GM21447 (cell line): ENCODE results near the gene PALMD.

Source experiments
- ATAC-seq: cut with Tn5 transposase; IDR thresholded peaks from one replicate; pipeline ENCODE4 v1.9.1; 2021; ENCODE audit not compliant: unreplicated experiment

Gene PALMD

DNA sequence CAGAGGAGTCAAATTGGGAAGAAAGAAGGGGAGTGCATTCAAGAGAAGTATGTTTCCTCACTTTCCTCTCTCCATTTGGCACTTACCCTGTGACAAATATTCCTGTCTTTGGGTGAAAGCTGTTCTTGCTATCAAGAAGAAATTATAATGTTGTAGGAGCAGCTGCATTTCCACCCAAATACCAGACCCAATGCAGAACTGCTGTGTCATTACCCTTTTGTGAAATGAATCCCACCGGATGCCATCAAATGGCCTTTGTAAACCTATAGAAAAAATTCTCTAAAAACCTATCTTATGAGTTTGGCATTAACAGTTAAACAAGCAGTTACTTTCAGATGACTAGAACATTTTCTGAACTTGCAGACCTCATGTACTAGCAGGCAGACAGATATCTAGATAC, 16.7 kb upstream of the PALMD start:
- no peak for ATAC-seq

- ATAC-seq: no peak
Measured at GRCh38 chr1:99634971-99635624, 10.8 kb upstream of the PALMD start.

DNA sequence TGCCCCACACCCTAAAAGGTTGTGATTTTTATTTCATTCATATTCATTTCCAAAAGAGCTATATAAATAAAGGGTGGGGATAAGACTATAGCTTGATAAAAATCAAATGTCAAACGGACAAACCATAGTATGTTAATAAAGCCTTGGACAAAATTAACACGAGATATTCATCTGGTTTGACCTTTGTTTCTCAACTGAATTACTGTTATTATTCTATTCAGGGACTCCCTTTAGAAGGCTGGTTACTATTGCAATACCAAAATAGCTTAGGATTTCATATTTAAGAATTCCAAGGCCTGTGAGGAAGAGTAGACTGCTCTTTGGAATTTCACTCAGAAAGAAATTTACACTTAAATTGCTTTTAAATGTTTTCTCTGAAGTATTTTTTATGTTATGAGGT, 10.2 kb upstream of the PALMD start:
- no peak for ATAC-seq

GRCh38 chr1:99636647-99637175, 9.2 kb upstream of the PALMD start:
- ATAC-seq: no peak

GRCh38 chr1:99638853-99639252, 7.1 kb upstream of the PALMD start:
- no peak for ATAC-seq

DNA sequence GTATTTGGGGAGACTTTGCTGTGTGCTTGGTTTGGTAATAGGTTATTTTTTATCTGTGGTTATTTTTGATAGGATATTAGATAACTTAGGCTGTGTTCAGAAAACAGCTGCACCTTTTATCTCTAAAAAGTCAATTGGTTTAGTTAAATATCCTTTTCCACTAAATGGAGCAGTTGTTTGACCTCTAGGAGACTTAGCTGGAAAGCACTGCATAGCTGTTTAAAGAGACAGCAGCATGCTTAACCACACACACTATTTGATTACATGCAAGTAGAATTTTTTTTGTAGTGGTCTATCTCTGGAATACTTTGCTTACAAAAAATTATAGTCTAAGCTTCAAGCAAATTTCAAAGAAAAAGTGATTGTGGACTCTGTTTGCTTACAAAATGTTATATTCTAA, 6.5 kb upstream of the PALMD start:
- ATAC-seq: no peak

GRCh38 chr1:99639945-99640344, 6.0 kb upstream of the PALMD start:
- ATAC-seq: no peak

- no peak for ATAC-seq
Measured at GRCh38 chr1:99640672-99641071, 5.2 kb upstream of the PALMD start.

- ATAC-seq: no peak
Measured at GRCh38 chr1:99641558-99641957, 4.4 kb upstream of the PALMD start.

GRCh38 chr1:99642053-99642452, 3.9 kb upstream of the PALMD start:
- no peak for ATAC-seq

- no peak for ATAC-seq
Measured at GRCh38 chr1:99643021-99643779, 2.7 kb upstream of the PALMD start.

DNA sequence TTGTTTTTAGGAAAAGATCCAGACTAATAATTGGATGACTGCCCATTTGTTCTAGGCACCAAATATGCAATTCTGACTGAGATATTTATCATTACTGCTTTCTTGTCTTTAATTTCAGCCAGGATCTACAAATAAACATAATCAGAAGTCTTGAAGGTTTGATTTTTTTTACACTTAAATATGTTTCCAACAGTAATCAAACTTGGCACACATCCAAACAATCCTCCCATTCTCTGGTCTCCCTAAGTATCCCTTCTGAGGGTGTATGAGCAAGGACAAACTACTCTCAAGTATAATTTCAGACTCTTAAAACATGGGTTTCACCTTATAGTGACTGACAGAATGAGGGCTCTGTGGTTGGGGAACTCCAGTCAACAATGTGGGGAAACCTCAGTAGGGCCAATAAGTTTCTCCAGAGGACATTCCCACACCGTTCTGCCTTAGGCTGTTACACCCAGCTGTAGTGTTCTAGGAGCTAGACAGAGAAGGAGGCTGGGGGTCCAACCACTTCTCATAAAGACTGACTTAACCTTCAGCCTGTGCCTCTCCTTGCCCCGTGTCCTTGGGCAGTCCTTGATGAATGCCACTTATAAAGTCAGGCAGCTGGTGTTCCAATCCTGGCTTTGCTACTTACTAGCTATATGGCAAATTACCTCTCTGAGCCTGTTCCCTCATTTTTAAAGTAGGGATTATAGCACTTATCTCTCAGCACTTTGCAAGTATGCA, 1.5 kb upstream of the PALMD start:
- no peak for ATAC-seq

DNA sequence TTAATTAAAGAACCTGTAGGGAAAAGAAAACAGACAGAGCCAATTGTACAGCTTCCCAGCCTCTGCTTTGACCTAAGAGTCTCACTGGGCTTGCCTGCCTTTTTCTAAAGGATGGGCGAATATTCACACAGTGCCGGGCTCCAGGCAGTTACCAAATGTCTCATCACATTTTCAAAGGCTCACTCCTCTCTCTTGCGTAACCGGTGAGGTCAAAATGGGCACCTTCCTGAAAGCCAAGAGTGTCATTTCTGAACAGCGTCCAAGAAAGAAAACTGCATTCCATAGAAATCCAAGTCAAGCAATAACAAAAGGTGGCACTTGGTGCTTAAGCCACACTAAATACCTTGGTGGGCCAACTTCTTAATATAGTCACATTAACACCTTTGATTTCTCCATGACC, 710 bp upstream of the PALMD start:
- no peak for ATAC-seq

DNA sequence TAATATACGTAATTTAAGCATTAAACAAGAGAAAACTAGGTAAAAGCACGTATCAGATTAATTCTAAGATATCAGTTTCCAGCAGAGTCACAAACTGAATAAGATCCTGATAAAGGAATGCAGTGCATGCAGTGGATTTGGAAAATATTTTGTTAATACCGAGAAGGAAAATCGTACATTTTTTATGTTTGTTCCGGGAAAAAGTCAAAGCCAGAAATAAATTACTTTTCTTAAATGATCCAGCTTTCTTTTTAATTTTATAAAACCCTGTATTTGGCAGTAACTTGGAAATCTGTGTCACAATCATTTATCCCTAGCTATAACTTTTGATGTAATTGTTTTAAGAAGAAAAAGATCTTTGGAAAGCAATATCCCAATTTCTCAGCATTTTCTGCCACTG, 955 bp downstream of the PALMD start:
- ATAC-seq: no peak

DNA sequence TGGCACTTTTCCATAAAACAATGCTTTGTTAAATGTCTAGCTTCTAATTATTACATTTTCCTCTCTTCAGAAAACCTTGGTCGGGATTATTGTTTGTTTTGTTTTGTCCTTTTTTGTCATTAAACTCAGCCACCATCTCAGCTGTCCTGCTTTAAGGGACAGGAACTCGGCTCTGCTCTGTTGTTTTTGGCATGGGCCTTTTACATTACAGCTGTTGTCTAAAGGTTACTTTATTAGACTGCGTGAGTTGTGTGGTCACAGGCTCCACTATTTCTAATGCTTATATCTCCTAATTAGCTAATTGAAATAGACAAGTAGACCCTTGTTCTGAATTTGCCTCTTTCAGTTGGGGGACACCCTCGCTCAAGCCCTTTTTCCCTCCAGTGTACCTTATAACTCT, 1.6 kb downstream of the PALMD start:
- no peak for ATAC-seq

DNA sequence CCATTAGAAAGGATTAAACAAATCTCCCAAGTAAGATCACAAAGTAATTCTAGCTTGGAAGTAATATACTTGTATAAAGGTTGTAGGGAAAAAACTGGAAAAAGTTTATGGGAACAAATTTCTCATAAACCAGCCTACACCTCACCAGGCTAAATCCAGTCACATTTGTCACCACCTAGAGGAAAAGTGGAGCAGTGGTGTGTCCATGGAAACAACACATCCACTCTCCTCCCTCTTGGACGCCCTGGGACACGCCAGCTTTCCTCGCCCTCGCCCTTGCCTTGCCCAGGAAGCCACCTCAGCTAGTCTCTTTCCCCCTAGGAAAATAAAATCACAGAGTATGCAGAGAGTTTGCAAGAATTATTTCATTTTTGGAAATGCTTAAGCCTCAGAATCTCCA, 2.2 kb downstream of the PALMD start:
- no peak for ATAC-seq

DNA sequence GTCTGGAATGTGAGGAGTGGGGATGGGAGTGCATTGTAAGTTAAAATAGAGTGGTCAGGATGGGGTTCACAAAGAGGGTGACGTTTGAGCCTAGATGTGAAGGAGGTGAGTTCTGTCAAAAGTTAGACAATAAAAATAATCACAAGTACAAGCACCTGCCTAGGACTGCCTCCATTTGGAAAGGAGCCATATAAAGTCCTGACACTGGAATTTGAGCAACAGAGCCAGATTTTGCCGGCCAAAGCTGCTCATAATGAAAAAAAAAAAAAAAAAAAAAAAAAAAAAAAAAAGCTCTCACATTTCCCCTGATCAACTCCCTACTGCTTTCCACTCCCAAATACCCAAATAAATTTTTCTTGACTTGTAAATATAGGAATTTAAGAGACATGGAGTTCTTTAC, 4.1 kb downstream of the PALMD start:
- ATAC-seq: no peak

GRCh38 chr1:99650773-99651437, 5.0 kb downstream of the PALMD start:
- ATAC-seq: no peak

DNA sequence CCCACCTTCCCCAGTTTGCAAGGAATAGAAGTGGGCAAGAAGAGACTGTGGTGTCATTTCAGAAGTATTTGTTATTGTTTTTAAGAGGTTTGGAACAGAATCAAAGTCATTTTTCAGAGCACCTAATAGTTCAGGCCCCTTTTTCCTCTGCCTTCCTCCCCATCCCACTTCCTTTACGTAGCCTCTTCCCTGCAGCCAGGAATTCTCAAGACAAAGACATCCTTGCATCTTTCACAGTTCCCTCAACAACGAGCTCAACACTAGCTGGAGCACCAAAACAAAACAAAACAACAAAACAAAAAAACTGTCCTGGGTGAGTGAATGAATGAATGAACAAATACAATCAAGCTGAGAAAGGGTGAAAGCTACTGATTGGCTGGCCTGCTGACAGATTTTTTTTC, 7.0 kb downstream of the PALMD start:
- ATAC-seq: no peak

DNA sequence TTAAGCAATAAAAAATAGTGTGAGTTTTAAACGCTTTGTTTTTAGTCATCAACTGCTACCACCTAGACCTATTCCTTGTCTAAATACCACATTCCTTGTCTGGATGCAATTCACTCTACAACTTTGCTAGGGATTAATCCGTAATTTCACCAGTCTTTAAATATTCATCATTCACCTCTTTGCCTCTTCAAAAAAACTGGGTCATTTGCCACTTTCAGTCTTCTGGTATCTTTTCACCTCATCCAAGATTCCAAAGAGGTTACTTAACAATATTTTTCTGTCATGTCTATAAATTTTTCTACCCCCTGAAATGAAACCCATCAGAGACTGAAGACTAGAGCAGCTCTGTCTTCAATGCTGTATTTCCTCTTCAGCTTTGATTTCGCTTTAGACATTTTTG, 9.5 kb downstream of the PALMD start:
- ATAC-seq: no peak

GRCh38 chr1:99656701-99657100, 10.8 kb downstream of the PALMD start:
- ATAC-seq: no peak
